Non-pigmented ciliary epithelial cell (primary cell): ENCODE measurements around the gene NAA35.
"Not testable (repeated sequence)": the region's sequence is repeated elsewhere in the genome, so short reads cannot be mapped to it uniquely, and the experiment has no call there.

Source experiments
- DNase-seq: peaks from one replicate; pipeline ENCODE4 v3.0.0-alpha.2; 2010; ENCODE audit warnings: low read depth

Gene NAA35

GRCh38 chr9:85940832-85941621 lies at the start of gene NAA35:
Gene NAA35, plus strand, starts transcription at chr9:85941146. Its CDS starts 1,014 bp downstream, at chr9:85942160.
- DNase-seq: peak; percentile 91

GRCh38 chr9:85892401-85892800 lies 48.5 kb upstream of the NAA35 start:
- no peak for DNase-seq

- no peak for DNase-seq
These were observed 45.3 kb upstream of the NAA35 start for GRCh38 chr9:85895685-85896084.

GRCh38 chr9:85897848-85898247 lies 43.1 kb upstream of the NAA35 start:
- no peak for DNase-seq

- DNase-seq: no peak
These were observed 42.6 kb upstream of the NAA35 start for GRCh38 chr9:85898332-85898731.

- no peak for DNase-seq
These were observed 41.6 kb upstream of the NAA35 start for GRCh38 chr9:85899388-85899787.

- peak; percentile 3 for DNase-seq
These were observed 40.3 kb upstream of the NAA35 start for GRCh38 chr9:85900504-85901201.

- DNase-seq: no peak
These were observed 36.0 kb upstream of the NAA35 start for GRCh38 chr9:85904975-85905374.

- no peak for DNase-seq
These were observed 35.0 kb upstream of the NAA35 start for GRCh38 chr9:85905957-85906356.

- DNase-seq: no peak
These were observed 31.6 kb upstream of the NAA35 start for GRCh38 chr9:85909390-85909789.

GRCh38 chr9:85914108-85914507 lies 26.8 kb upstream of the NAA35 start:
- no peak for DNase-seq

- DNase-seq: no peak
These were observed 23.2 kb upstream of the NAA35 start for GRCh38 chr9:85917756-85918155.

- no peak for DNase-seq
These were observed 15.5 kb upstream of the NAA35 start for GRCh38 chr9:85925493-85925892.

GRCh38 chr9:85927076-85927475 lies 13.9 kb upstream of the NAA35 start:
- no peak for DNase-seq

GRCh38 chr9:85931495-85931894 lies 9.5 kb upstream of the NAA35 start:
- DNase-seq: no peak

GRCh38 chr9:85935950-85936349 lies 5.0 kb upstream of the NAA35 start:
- not testable (repeated sequence) for DNase-seq

GRCh38 chr9:85940275-85940831 lies 593 bp upstream of the NAA35 start:
- no peak for DNase-seq

GRCh38 chr9:85941622-85941940 lies 635 bp downstream of the NAA35 start:
- no peak for DNase-seq

- no peak for DNase-seq
These were observed 1.3 kb downstream of the NAA35 start for GRCh38 chr9:85941966-85942912.

- no peak for DNase-seq
These were observed 2.2 kb downstream of the NAA35 start for GRCh38 chr9:85942913-85943709.

GRCh38 chr9:85943757-85944430 lies 2.9 kb downstream of the NAA35 start:
- no peak for DNase-seq
